SH-SY5Y (cell line): ENCODE results near the gene ATP2A1.

Source experiments
- GATA2 ChIP-seq: IDR thresholded peaks from 2 replicates; pipeline ENCODE4 v1.6.1; 2011; ENCODE audit warnings: mild to moderate bottlenecking, low read depth, low read length
- GATA3 ChIP-seq: IDR thresholded peaks from 2 replicates; pipeline ENCODE4 v1.6.1; 2011; ENCODE audit warnings: low read depth, mild to moderate bottlenecking, low read length, moderate library complexity

DNA sequence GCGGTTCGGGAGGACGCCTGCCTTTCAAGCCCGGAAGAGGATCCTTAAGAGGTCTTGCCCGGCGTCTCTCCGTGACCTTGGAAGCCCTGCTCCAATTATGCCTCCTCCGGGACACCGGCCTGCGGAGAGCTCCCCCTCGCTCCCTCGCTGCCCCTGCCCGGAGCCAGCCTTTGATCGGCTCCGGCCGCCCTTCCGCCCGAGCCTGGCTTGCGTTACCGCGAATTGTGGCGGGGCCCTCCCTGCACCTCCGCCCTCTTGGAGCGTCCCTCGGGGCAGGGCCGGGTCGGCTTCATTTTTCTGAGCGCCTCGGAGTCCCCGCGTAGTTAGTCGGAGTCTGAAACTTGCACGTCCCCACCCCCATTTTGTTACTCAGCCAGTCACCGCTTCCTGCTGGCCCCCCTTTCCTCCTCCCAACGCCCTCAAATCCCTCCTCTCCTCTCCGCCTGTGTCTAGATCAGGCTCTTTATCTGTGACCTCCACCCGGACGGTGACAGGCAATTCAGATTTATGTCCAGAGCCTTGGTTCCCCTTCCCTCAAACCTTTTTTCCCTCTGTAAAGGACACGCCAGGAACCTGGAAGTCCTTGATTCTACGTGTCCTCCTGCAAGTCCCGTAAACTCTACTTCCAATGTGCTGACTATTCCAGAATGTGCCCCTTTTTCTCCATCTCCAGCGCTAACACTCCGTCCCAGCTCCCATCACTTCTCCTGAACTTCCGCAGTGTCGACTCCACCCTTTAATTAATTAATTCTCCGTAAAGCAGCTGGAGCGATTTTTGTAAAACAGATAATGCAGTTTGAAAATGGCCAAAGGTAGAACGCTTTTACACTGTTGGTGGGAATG lies 47.3 kb downstream of the ATP2A1 start:
- TF ChIP-seq GATA2, result peak; percentile 53; the same call in 1 of the 2 replicates
- no peak for TF ChIP-seq GATA3
